Non-pigmented ciliary epithelial cell (primary cell): Measurements from ENCODE around the gene ZNF566.

ENCODE experiments used
- DNase-seq: peaks from one replicate; pipeline ENCODE4 v3.0.0-alpha.2; 2010; ENCODE audit warnings: low read depth

ZNF566 gene

GRCh38 chr19:36441339-36441738, 48.0 kb downstream of the ZNF566 start:
- no peak for DNase-seq

- DNase-seq, result no peak
Observed at GRCh38 chr19:36436531-36436930, 52.8 kb downstream of the ZNF566 start.

DNA sequence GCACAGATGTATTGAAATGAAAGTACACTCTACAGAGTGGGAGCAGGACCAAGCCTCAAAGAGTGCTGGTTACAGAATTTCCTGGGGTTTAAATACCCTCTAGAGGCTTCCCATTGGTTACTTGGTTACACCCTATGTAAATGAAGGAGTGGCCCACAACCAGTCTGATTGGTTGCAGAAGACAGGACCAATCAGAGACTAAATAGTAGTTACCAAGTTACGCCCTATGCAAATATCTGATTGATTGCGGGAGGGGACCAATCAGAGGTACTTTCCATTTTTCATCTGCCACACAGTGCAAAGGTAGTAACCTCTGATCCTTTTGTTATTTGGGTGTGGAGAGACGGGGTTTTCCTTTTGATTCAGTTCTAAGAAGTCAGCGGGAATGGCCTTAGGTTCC, 65.4 kb downstream of the ZNF566 start:
- DNase-seq, result no peak

DNA sequence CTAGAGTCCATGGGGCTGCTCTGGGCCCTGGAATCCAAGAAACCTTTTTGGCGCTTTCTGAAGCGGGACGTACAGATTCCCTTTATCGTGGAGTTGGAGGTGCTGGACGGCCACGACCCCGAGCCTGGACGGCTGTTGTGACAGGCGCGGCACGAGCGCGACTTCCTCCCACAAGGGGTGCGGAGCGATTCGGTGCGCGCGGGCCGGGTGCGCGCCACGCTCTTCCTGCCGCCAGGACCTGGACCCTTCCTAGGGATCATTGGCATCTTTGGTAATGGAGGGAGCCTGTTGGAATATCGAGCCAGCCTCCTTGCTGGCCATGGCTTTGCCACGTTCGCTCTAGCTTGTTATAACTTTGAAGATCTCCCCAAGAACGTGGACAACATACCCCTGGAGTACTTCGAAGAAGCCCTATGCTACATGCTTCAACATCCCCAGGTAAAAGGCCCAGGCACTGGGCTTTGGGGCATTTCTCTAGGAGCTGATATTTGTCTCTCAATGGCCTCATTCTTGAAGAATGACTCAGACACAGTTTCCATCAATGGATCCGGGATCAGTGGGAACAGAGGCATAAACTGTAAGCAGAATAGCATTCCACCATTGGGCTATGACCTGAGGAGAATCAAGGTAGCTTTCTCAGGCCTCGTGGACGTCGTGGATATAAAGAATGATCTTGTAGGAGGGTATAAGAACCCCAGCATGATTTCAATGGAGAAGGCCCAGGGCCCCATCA, 67.4 kb downstream of the ZNF566 start:
- DNase-seq, result no peak

DNA sequence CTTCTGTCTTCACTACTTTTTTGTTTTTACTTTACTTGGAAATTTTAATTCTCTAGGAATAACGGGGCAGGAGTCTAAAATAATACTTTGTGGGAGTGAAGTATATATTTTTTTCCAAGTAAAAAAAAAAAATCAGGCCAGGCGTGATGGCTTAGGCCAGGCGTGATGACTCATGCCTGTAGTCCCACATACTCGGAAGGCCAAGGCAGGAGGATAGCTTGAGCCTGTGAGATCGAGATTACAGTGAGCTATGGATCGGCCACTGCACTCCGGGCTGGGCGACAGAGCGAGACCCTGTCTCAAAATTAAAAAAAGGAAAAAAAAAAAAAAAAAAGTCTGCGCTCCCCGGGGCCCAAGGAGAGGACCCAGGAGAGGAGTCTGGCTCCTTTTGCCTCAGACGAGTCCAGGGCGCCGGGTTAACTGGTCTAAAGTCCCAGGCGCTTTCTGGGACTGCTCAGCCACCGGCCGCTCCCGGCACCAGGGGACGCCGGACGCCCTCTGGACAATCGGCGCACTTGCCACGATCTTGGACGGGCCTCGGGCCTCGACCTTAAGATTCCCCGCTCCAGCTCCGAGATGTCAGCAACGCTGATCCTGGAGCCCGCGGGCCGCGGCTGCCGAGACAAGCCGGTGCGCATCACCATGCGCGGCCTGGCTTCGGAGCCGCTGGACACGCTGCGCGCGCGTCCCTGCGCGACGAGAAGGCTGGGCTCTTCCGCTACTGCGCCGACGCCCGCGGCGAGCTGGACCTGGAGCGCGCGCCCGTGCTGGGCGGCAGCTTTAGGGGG, 68.2 kb downstream of the ZNF566 start:
- no peak for DNase-seq

DNA sequence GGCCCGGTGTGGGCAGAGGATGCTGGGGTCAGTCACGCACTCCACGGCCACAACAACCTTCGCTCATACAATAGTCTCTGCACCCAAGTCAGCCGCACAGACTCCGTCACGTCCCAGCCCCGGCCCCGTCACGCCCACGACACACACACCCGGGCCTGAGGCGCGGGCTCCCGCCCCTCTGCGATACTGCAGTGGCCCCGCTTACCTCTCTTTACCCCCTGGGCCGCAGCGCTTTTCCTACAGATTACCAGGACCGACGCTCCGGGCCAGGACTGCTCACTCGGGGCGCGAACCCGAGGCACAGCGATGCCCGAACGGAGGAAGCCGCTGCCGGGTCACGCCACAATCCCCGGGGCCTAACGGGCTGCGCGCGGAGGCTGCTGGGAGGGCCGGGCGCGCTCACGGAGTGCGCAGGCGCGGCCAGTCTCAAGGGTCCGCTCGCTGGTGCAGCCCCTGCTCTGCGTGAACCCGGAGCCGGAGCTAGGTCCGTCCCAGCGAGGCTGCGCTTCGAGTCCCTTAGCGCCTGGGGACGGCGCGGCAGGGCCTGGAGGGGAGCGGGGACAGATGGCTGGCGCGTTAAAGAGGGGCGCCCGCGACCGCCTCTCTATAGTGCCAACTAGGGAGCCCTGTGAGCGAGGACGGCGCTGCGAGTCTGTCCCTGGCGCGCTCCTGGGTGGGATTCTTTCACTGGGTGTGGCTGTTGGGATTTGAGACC, 70.9 kb downstream of the ZNF566 start, which contains the start of gene ZFP82:
TSS of gene ZFP82 (minus strand) at position 358 of the 715 bp plus-strand sequence. CDS start 8,855 bp downstream, outside the sequence.
- no peak for DNase-seq

DNA sequence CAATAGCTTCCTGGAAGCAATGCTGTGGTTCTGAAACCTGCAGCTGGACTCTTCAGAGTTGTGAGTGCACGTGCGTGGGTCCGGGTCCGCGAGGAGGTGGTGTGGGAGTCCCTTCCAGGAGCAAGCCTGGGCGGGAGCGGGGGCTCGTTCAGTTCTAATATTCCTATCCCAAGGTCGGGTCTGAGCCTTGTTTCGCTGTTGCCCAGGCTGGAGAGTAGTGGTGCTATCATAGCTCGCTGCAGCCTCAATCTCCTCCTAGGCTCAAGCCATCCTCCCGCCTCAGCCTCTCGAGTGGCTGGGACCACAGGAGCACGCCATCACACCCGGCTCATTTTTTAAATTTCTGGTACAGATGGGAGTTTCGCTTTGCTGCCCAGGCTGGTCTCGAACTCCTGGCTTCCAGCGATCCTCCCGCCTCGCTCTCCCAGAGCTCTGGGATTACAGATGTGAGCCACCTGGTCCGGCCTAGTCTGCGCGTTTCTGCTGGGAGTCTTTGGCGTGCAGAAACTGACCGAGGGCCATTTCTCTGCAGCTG, 71.5 kb downstream of the ZNF566 start:
- DNase-seq, result no peak

DNA sequence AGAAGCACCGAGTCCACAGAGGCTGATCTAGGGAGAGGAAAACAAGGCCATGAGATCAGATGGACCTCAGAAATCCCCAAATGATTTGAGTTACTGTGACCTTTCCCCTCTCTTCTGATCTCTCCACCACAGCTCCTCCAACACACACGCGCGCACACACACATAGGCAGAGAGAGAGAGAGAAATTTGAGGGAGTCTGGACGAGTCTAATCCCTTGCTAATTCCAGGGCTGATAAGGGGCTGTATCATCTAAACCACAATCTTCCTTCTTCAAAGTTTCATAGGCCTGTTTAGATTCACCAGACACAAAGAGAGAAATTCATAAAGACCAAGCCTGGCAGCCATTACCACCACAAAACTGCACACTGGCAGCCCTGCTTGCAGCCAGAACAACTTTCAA, 79.5 kb downstream of the ZNF566 start:
- DNase-seq, result no peak

- no peak for DNase-seq
Observed at GRCh38 chr19:36408101-36408500, 81.3 kb downstream of the ZNF566 start.

DNA sequence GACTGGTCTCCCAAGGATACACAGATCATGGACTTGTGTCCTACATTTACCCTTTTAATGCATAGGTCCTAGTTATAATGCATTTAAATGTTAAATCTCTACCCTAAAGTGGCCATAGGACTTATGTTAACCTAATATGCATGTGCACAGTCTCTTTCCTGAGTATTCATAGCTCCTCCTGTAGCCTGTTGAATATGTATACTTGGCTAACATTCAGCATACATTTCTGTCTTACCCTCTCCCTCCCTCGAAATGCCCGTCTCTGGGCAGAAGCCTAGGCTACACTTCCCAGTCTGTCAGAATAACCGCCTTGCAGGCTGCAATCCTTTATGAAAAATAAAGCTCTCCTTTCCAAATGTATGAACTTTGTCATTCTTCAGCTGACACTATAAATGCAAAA, 84.9 kb downstream of the ZNF566 start:
- no peak for DNase-seq

DNA sequence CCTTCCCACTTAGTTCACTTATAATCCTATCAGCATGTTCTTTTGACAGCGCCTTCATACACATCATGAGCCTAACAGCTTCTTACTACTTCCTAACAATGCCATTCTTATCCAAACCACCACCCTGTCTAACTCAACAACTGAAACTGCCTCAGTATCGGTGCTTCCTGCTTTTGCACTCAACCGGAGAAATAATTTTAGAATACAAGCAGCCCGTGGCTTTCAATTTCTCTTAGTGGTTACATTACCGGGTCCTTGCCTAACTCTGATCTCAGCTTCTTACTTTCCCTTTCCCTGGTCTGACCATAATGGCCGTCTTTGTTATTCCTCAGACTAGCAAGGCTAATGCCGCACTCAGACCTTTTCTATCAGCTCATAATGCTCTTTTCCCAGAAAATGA, 87.9 kb downstream of the ZNF566 start:
- no peak for DNase-seq

GRCh38 chr19:36398571-36398970, 90.8 kb downstream of the ZNF566 start:
- DNase-seq, result no peak
